GM12878 (cell line): ENCODE measurements around the gene SLC6A1. TPM values are rescaled to one million over a fixed set of nuclear protein-coding genes. Genes with fewer than 3 reads are reported as not detected.

Experiments
- ATAC-seq: fragments of 200-7000 bp; cut with Tn5 transposase; 3 replicates; pipeline ENCODE4 v1.9.1; 2020; ENCODE audit warnings: mild to moderate bottlenecking, moderate library complexity
- BruUV-seq: library from RNA; stranded (reverse); fragments of 400-500 nt; replicated peaks from 2 replicates; lab custom pipeline; 2021; lab: Mats Ljungman, UMichigan
- CTCF ChIA-PET: fragments of 300-600 bp; sonication (Branson Sonifier 250); formaldehyde crosslinking; extraction: SDS; loops from one replicate; lab custom pipeline; 2021; ENCODE audit warnings: inconsistent platforms; lab: Yijun Ruan, JAX
- POLR2A ChIA-PET: fragments of 350-600 bp; formaldehyde crosslinking; extraction: SDS; loops from one replicate; lab custom pipeline; 2021; ENCODE audit warnings: inconsistent platforms; lab: Charles Lee
- RAD21 ChIA-PET: fragments of 300-600 bp; sonication (Branson Sonifier 250); formaldehyde crosslinking; loops from one replicate; lab custom pipeline; 2023; ENCODE audit warnings: antibody characterized with exemption; ENCODE audit not compliant: unreplicated experiment; lab: Charles Lee
- SMC1A ChIA-PET: fragments of 300-600 bp; sonication (Branson Sonifier 250); formaldehyde crosslinking; loops from one replicate; lab custom pipeline; 2023; ENCODE audit not compliant: unreplicated experiment, uncharacterized antibody; lab: Charles Lee
- DNase-seq: peaks from one replicate; pipeline ENCODE4 v3.0.0-alpha.2; 2011; ENCODE audit warnings: low read depth, low spot score
- FAIRE-seq: peaks from 3 replicates; lab custom pipeline; 2011; peaks lifted over from hg19 to GRCh38; lab: Jason Lieb, UNC
- H2AFZ ChIP-seq: 2 replicates; pipeline ENCODE4 v1.6.0; 2011; ENCODE audit warnings: low read depth, low read length, control low read depth; ENCODE audit not compliant: control insufficient read depth
- H3K27ac ChIP-seq: 2 replicates; pipeline ENCODE4 v1.5.1; 2011; ENCODE audit warnings: control low read depth; ENCODE audit not compliant: control insufficient read depth, insufficient read depth
- H3K27me3 ChIP-seq, 2 experiments: replicated peaks in 1 of 2; 2 replicates each; pipeline versions ENCODE4 v1.6.0 to v1.6.1; 2011; ENCODE audit warnings: low read length in 1 of 2; ENCODE audit not compliant: control insufficient read depth in 2 of 2, insufficient read depth in 2 of 2
- H3K36me3 ChIP-seq, 2 experiments: 2 replicates each; pipeline ENCODE4 v1.5.1; 2011; ENCODE audit warnings: low read length in 1 of 2; ENCODE audit not compliant: control insufficient read depth in 2 of 2, insufficient read depth in 2 of 2
- H3K4me1 ChIP-seq: 2 replicates; pipeline ENCODE4 v1.6.1; 2011; ENCODE audit warnings: mild to moderate bottlenecking, low read length, moderate library complexity, mixed read lengths; ENCODE audit not compliant: control insufficient read depth, insufficient read depth
- H3K4me2 ChIP-seq: 2 replicates; pipeline ENCODE4 v1.6.0; 2011; ENCODE audit warnings: control low read depth; ENCODE audit not compliant: control insufficient read depth, insufficient read depth
- H3K4me3 ChIP-seq: fragments of 200-600 bp; sonication (generic); 2 replicates; pipeline ENCODE4 v1.5.1; 2016
- H3K79me2 ChIP-seq: 2 replicates; pipeline ENCODE4 v1.6.0; 2011; ENCODE audit warnings: low read length; ENCODE audit not compliant: control insufficient read depth, insufficient read depth
- H3K9ac ChIP-seq: 2 replicates; pipeline ENCODE4 v1.8.0; 2011; ENCODE audit warnings: low read length, control low read depth, mixed read lengths; ENCODE audit not compliant: control insufficient read depth, insufficient read depth
- H3K9me3 ChIP-seq: replicated peaks from 3 replicates; pipeline ENCODE4 v1.5.1; 2011; ENCODE audit warnings: mild to moderate bottlenecking, low read length; ENCODE audit not compliant: control insufficient read depth, insufficient read depth
- H4K20me1 ChIP-seq: 2 replicates; pipeline ENCODE4 v1.6.0; 2011; ENCODE audit not compliant: control insufficient read depth, insufficient read depth
- BCL11A ChIP-seq: IDR thresholded peaks from 2 replicates; pipeline ENCODE4 v1.6.1; 2011; ENCODE audit warnings: low read depth, low read length
- CBX3 ChIP-seq: fragments of 200-600 bp; sonication (generic); IDR thresholded peaks from 2 replicates; pipeline ENCODE4 v1.6.1; 2016; ENCODE audit warnings: low read depth, borderline replicate concordance
- CREM ChIP-seq: IDR thresholded peaks from 2 replicates; pipeline ENCODE4 v1.6.1; 2014; ENCODE audit warnings: antibody characterized with exemption, low read depth
- EP300 ChIP-seq, 2 experiments: fragments of 150-350 bp in 1 of 2; IDR thresholded peaks; 2 replicates each; pipeline ENCODE4 v1.6.1; 2011 to 2012; ENCODE audit warnings: low read depth in 2 of 2, low read length in 2 of 2, borderline replicate concordance in 1 of 2, improper control_type of control experiment in 1 of 2, inconsistent platforms in 1 of 2; ENCODE audit not compliant: control insufficient read depth in 1 of 2
- HDGF ChIP-seq: fragments of 450-650 bp; IDR thresholded peaks from 2 replicates; pipeline ENCODE4 v1.6.1; 2016; ENCODE audit warnings: antibody characterized with exemption
- JUND ChIP-seq: IDR thresholded peaks from 2 replicates; pipeline ENCODE4 v1.6.1; 2012; ENCODE audit warnings: low read depth, mild to moderate bottlenecking, low read length, improper control_type of control experiment, moderate library complexity
- MTA3 ChIP-seq: IDR thresholded peaks from 2 replicates; pipeline ENCODE4 v1.6.1; 2012; ENCODE audit warnings: low read length, inconsistent platforms, borderline replicate concordance
- MXI1 ChIP-seq: fragments of 150-350 bp; IDR thresholded peaks from 2 replicates; pipeline ENCODE4 v1.6.1; 2011; ENCODE audit warnings: low read depth, mild to moderate bottlenecking, inconsistent platforms, low read length, improper control_type of control experiment
- MYC ChIP-seq: IDR thresholded peaks from 2 replicates; pipeline ENCODE4 v1.6.1; 2011; ENCODE audit warnings: mild to moderate bottlenecking, low read length, moderate library complexity, inconsistent platforms; ENCODE audit not compliant: insufficient read depth, insufficient replicate concordance, insufficient read length, severe bottlenecking
- SKIL ChIP-seq: fragments of 450-650 bp; IDR thresholded peaks from 2 replicates; pipeline ENCODE4 v1.6.1; 2017; ENCODE audit warnings: mild to moderate bottlenecking, low read depth, inconsistent platforms; ENCODE audit not compliant: poor library complexity, severe bottlenecking
- SMARCA5 ChIP-seq: fragments of 450-650 bp; IDR thresholded peaks from 2 replicates; pipeline ENCODE4 v1.6.1; 2017; ENCODE audit warnings: mild to moderate bottlenecking
- SREBF2 ChIP-seq: IDR thresholded peaks from 2 replicates; pipeline ENCODE4 v1.6.1; 2012; ENCODE audit warnings: mild to moderate bottlenecking, low read length
- SUZ12 ChIP-seq: fragments of 200-600 bp; sonication (generic); IDR thresholded peaks from one replicate; pipeline ENCODE4 v1.6.1; 2018; ENCODE audit warnings: antibody characterized with exemption, mild to moderate bottlenecking; ENCODE audit not compliant: unreplicated experiment
- TCF7 ChIP-seq: IDR thresholded peaks from 2 replicates; pipeline ENCODE4 v1.6.1; 2014; ENCODE audit warnings: antibody characterized with exemption, borderline replicate concordance
- WGBS: methylation state at CpG from one replicate; pipeline ENCODE4 v1.1.6; 2016; ENCODE audit warnings: low lambda C conversion rate; ENCODE audit not compliant: insufficient replicate concordance, insufficient coverage; ENCODE audit errors: missing lambda C conversion rate; 5-methylcytosine and 5-hydroxymethylcytosine counted together
- in situ Hi-C: fragments of 300-500 bp; cut with MboI; formaldehyde crosslinking; loops from 9 replicates; pipeline ENCODE4 v1.14.3; 2018; ENCODE audit warnings: mixed read lengths
- intact Hi-C: fragments of 100-400 bp; cut with micrococcal nuclease; formaldehyde crosslinking; loops from one replicate; pipeline ENCODE4 v1.14.2; 2022; ENCODE audit not compliant: unreplicated experiment
- polyA plus RNA-seq, 11 experiments: library from polyadenylated mRNA; depleted of rRNA in 4 of 11; unstranded in 6 of 11; stranded (reverse) in 5 of 11; fragments of >200 nt; fragmentation: Nextera tagmentation in 4 of 11; fragmentation: Illumina TruSeq in 1 of 11; extraction: Ambion mirVana in 4 of 11; extraction: Trizol in 1 of 11; gene quantifications; 1 replicate in 1 of 11; 2 replicates in 10 of 11; pipeline versions ENCODE4 v1.2.1 to v1.2.3, GENCODE V29; 2011 to 2016; ENCODE audit warnings: inconsistent platforms in 2 of 11, missing spikeins in 2 of 11, low read depth in 1 of 11
- total RNA-seq, 4 experiments: library from RNA; depleted of rRNA in 3 of 4; stranded (reverse); fragments of >200 nt in 3 of 4; fragmentation: Illumina TruSeq in 1 of 4; extraction: Trizol in 1 of 4; gene quantifications; 2 replicates each; pipeline versions ENCODE4 v1.2.1 to v1.2.3, GENCODE V29; 2013 to 2021

SLC6A1 gene
- total and polyA plus RNA-seq, 10 of the 15 experiments (the other 5 are each of a cell fraction or from before 2014, with no cell fraction given), result not detected

- Histone ChIP-seq H3K4me2 (no peak overlapping the region), H3K4me3 (no peak overlapping the region), H3K27me3 (peaks cover 1 to 2% of the 10 kb centered on the region in 2 experiments; a peak in 3 of 4 replicates), H3K36me3 (no peaks in the 10 kb centered on the region), H3K27ac (no peak overlapping the region), H3K9me3 (no peaks in the 10 kb centered on the region), H3K9ac (no peak overlapping the region), H3K4me1 (no peaks in the 10 kb centered on the region), H3K79me2 (no peaks in the 10 kb centered on the region), H2AFZ (no peak overlapping the region), H4K20me1 (no peaks in the 10 kb centered on the region)
- RAD21 ChIA-PET, result no interaction called here
- FAIRE-seq, result no peak
- CTCF ChIA-PET, result no interaction called here
- WGBS, result 34% methylated on average over 9 of the region's 9 CpGs
- in situ Hi-C loops, result no loop called here
- BruUV-seq, result no TSS peak
- DNase-seq, result no peak
- intact Hi-C loops, result no loop called here
- TF ChIP-seq MTA3 (no peak), JUND (no peak), CREM (no peak), CBX3 (no peak), TCF7 (no peak), SUZ12 (no peak), SMARCA5 (no peak), BCL11A (no peak), EP300 (IDR thresholded peaks at IDR 0.05; ENCODE audit: borderline replicate concordance in 1 of 2, control insufficient read depth in 1 of 2, low read depth in 2 of 2, low read length in 2 of 2) (no peak), SKIL (no peak), HDGF (no peak), MXI1 (no peak), MYC (no peak), SREBF2 (no peak)
- ATAC-seq, result no peak
- POLR2A ChIA-PET, result no interaction called here
- SMC1A ChIA-PET, result no interaction called here
Observed at GRCh38 chr3:10988001-10988665, 4.4 kb upstream of the SLC6A1 start.
